Stimulated activated CD8-positive, alpha-beta memory T cell treated with anti-CD3 and anti-CD28 coated beads, Interleukin-4, amount 100 ng/mL, for 48 hours (primary cell): ENCODE data around the gene TAF1B.

ENCODE experiments used
- DNase-seq: peaks from one replicate; pipeline ENCODE4 v3.0.0-alpha.2; 2020

TAF1B gene

DNA sequence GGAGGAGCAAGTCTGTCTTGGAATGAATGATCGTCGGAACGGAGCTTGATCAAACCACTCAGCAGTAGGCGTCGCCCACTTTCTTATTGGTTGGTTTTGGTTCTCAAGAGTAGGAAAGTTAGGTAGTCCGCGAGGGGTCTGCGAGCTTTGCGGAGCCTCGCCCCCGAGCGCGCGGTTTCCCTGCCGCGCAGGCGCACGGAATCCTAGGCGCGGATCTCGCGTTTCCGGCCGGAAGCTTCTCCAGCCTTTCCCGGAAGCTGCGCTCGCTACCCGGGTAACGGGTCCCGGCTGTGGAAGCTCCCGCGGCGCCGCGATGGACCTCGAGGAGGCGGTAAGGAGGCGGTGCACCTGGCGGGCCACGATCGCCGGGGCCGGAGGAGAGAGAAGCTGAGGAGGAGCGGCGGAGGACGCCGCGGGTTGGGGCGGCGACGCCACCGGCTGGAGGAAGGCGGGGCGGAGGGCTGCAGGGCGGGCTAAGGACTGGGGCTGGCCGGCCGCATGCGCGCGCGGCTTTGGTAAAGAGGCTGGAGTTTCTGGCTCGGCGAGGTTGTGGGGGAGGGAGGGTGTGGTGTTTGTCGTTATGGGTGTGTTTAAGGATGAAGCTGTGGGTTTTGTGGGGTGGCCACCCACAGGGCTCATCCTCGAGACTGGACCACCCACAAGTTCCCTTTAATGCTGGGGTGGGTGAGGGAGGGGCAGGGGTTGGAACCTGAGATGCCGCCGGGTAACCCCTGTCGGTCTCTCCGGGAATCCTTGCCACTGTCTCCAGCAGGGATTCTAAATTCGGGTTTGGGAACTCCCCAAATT lies at the start of gene TAF1B:
Gene TAF1B, plus strand, starts transcription at position 246 of the 807 bp plus-strand sequence. Its CDS starts 68 bp downstream, at position 314.
- peak; percentile 92 for DNase-seq

DNA sequence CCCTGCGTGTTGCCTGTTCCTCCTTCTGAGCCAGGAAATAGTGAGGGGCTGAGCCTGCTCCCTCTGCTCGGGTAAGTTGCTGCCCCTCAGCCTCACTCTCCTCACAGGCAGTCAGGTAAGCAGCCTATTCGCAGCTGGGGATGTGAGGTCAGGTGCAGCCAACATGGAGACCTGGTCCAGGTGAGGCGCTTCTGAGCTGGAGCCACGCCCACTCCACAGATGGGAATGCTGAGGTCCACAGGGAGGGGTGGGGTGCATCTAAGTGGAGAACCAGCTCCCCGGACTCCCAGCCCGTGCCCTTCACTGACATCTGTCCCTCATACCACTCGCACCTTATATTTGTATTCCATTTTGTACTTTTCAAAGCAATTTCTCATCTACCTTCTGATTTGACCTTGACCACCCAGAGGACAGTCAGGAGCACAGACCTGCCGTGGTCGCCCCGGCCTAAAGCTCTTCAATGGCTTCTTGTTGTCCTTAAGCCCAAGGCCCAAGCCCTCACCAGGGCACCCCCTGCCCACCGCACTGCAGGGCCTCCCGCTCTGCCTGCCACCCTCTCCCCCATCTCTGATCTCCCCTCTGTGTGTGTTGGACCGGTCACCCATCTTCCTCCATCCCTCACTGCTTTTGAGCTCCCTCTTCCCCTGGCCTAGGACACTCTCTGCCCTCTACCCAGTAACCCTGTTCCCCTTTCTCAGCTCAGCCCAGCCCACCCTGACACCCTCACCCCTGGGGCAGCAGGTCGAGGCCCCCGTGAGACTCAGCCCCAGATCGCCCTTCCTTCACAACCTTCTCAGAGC lies 49.2 kb upstream of the TAF1B start:
- no peak for DNase-seq

DNA sequence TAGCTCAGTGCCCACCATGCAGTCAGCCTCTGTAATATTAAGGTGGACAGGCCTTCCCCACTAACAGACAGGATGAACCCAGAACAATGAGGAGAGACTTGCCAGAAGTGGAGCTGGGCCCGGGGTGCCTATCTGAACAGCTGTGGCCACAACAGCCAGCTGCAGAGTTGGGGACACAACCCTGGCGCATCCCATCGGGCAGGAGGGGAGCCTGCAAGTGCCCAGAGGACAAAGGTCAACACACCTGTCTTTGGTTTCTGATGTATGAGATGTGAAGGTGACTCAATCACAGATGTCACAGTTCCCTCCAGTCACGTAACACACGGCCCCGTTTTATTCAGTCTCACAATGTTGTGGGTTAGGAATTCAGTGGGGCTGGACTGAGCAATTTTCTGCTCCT lies 48.2 kb upstream of the TAF1B start:
- DNase-seq: no peak

DNA sequence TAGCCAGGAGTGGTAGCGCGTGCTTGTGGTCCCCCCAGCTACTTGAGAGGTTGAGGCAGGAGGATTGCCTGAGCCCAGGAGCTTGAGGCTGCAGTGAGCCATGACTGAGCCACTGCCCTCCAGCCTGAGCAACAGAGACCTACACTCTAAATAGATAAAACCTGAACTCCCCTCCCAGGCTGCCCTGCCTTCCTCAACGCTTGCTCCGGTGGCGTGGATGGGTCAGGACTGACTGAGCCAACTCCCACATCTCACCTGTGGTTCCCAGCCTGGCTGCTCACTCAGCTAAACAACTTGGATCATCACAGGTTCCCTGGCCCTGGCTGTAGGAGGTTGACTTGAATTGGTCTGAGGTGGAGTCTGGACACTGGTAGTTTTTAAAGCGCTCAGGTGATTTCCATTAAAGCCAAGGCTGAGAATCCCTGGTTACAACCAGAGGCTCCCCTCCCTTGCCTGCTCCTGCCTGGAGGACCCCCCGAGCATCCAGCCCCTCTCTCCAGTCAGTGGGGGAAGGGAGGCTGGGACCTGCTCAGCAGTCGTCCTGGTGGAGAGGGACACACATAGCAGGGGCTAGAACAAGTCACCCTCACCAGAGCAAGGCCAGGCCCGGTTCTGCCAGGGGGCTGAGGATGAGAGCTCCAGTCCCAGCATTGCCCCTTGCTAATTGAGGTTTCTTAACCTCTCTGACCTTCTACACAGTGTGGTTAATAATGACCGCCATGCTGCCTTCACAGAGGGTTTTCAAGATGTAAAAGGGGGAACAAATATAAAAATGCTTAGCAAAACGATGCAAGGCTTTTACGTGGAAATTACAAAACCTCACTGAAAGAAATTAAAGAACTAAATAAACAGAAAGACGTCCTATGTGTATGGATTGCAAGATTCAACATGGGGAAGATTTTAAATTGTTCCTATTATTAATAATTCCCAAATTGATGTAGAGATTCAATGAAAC lies 46.9 kb upstream of the TAF1B start:
- no peak for DNase-seq

DNA sequence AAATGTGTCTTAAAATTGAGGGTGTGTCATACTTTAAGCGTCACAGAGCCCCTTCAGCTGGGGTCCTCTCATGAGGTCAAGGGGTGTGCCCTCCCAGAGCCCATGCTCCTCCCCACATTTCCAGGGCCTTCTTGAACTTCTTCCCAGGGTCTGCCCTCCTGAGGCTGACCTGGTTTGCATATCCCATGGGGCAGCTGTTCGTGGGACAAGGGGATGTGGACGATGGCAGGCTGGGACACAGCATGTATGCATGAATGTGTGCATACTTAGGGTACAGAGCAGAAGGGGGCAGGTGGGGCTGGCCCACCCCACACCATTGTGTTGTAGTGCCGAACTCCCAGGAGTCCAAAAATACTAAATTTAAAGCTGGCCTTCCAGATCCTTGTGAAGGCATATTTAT lies 46.2 kb upstream of the TAF1B start:
- no peak for DNase-seq

DNA sequence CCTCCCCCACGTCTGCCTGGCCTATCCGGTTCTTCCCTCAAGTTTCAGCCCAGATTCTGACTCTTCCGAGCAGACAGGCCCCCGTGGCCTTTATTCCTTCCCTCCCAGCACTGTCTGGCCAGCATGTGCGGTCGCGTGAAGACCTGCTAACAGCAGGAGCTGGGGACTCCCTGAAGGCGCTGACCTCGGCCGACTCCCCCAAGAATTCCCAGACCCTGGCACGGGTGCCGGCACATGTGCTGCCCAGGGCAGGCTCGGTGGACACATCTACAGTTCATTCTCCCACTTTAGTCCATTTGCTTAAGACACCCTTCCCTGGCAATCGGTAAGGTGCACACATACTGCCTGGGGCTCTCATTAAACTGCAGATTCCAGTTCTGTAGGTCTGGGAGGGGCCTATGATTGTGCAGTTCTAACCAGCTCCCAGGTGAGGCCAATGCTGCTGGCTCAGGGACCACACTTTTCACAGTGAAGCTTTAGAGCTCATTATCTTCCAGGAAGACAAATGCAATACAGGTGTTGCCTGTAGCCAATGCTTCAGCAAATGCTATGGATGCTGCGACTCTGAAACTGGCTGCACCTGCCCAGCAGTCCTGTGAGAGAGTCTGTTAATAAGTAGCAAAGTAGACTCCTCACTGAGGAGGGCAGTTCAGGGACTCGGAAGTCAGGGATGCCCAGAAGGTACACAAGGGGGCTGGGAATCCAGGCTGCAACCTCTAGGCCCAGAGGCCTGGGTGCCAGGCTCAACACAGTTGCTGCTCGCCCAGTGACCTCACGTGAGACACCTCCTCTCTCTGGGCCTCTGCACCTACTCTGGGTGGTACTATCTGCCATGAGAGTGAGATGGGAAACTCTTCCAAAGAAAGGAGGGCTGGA lies 45.4 kb upstream of the TAF1B start:
- DNase-seq: no peak

DNA sequence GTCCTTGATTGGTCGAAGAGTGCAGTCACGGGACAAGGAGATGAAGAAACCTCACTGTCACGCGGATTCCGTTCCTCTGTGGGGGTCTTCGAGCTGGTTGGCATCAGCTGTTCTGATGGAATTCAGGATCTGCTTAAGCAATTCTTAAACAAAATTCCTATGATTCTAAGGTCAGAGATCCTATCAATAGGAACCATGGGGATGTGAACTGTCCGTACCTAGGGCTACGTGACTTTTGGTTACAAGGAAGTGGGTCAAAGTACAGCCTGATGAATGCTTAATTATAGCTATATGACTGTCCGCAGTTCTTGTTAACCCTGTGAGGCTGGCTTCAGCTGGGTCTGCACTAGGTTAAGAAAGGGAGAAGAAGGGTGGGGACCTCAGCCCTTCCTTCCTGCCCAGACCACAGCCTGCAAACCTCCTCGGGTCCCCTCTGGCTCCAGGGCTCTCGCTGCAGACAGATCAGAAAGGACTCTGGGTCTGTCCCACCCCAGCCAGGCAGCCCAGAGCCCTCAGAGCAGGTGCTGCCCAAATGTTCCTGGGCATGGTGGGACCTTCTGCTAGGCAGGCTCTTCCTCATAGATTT lies 44.2 kb upstream of the TAF1B start:
- DNase-seq: no peak

DNA sequence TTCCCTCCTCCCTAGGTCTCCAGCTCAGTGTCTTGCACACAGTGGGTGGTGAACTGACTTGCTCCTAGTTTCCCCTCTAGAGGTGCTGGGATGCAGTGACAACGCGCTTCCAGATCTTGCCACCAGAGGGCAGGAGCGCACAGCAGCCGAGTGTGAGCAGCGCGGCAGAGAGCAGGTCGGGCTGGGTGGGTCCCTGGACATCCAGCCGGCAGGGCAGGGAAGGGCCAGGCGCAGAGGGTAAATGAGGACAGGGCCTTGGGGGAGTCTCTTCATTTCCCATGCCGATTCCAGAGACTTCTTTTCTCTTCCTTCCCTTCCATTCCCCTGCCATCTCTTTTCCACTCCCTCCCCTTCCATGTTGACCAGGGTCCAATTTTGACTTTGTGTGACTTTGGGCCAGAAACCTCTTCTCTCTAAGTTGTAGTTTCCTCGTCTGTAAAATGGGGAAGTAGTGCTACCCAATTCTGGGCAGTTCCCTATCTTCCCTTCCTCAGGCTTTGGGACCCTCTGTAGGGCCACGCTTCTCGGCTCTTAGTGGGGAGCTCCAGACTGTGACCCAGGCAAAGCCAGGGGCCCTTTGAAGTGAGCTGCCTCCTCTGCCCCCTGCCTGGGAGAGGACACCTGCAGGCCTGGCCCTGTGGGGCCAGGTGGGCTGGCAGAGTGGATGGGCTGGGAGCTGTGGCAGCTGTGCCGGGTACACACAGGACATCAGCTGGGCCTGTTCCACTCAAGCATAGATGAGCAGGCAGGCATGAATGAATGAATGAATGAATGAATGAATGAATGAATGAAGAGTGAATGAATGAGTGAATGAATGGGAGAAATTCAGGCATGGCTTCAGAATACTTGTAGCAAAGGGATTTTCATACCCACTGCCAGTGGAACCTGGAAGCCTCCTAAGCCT lies 43.3 kb upstream of the TAF1B start:
- peak; percentile 96 for DNase-seq

DNA sequence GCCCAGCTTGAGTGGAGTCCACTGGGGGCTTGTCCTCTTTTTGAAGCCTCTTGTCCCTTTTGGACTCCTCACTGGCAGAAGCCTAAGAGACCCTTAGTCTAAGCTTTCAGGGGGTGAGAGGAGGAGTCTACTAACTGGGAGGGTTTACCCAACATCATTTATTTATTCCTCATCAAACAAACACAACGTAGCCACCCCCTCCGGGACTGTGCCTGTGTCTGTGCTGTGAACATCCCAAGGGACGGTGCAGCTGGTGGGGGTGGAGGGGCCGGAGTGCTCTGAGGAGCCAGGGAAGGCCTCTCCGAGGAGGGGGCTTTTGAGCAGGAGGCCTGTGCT lies 42.7 kb upstream of the TAF1B start:
- no peak for DNase-seq

DNA sequence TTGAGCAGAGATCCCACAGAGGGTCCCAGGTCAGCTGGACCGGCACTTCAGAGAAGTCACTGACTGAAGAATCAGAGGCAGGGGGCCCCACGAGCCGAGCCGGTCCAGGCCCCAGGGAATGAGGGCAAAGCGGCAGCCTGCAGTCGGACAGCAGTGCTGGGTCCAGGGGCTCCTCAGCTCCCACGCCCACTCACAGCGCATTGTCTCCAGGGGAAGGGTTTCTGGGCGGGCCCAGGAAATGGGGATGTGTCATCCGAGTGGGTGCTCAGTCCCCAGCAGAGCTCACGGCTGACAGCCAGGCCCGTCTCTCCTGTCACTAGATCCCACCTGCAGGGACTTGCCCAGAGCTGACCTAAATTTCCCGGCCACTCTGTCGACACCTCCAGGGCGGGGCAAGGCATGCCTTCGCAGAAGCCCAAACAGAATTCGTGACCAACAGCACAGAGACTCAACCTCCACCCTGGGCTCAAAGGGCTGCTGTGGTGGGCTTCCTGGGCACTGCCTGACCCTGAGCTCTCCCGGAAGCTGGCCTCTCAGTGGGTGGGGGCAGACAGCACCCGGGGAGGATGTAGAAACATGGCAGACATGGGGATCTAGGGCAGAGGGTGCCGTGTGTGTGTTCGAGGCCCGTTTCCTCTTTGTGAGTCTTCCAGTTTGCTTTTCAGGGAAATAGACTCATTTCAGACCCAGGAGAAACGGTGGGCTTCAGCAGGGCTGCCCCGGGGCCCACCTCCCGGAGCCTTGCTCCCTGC lies 42.1 kb upstream of the TAF1B start:
- DNase-seq: peak; percentile 65

DNA sequence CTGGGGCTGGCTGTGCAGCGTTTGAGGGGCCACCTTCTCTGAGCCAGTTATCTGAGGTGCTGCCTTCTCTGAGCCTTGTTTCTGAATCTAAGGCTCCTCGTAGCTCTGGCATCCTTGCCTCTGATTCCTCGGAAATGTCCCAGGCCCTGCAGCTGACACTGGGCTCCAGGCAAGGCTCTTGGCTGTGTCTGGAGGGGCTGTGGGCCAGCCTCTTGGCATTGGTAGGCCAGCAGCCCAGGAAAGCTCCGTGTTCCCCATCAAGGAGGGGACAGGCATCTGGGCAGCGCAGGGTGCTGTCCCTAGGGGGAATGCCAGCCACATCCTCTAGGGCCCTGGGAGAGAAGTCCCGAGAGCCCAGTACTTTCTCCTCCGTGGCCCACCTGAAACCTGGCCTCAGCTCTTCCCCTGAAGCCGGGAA lies 40.7 kb upstream of the TAF1B start:
- no peak for DNase-seq

DNA sequence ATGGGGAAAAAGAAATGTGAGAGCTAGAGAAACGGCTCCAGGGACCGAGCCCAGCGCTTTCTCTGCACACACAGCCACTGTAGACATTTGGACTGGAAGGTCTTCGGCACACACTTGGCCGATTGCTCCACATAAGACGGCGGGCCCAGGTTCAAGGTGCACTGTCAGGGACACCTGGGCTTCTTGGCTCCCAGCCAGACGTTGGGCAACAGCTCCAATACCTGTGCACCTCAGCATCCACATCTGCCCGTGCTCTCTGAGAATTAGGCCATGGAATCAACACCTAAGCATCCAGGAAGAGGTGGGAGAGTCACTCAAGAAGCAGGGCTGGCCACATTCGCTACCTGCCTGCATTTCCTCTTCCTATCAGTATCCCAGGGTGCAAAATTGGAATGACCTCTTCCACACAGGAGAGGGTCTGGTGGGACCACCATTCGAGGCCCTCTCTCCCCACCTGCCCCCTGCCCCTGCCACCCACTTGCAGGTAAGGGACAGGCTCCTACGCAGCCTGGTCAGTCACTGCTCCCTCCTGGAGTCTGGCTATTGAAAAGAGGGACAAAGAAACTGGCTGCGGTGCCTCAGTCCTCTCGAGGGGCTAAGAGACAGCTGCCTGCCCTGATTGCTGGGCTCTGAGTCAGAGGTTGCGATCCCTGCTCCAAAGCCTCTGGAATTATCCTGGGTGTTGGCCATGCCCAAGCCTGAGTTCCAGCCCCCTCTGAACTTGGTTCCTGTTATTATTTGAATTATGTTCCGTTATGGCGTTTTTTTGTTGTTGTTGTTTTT lies 40.1 kb upstream of the TAF1B start:
- DNase-seq: no peak

DNA sequence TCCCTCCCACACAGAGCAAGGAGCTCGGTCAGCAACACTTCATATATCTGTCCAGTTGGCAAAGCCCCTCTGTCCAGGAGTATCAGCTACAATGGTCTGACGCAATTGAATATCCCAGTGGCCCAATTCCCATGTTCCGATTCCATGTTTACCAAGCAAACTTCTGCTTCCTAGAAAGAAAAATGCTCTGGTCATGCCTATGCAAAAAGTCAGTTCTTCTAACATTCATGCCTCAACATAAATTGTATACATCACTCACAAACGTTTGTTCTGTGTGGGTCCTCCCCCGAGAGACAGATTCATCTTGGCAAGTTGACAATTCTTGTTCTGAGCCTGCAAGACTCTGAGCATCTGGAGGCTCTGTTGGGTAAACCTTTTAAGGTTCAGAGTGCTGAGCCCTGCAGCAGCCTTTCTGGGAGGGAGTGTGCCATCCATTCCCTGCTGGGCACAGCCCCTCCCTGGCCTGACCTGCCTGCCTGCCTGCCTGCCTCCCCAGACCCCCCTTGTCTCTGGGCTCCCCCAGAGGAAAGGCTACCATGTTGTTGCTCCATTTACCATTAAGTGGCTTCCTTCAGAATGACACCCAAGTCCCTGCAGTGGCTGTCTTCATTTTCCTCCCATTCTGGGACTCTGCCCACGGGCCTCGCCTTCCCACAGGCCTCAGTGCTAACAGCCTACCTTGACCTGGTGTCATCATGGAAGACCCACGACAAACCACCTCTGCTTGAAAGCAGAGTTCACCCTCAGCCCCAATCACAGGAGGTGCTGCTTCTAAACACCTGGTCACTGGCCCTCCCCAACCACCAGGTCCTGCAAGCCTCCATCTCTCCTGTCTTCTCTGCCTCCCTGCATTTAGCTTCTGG lies 37.6 kb upstream of the TAF1B start:
- DNase-seq: no peak

DNA sequence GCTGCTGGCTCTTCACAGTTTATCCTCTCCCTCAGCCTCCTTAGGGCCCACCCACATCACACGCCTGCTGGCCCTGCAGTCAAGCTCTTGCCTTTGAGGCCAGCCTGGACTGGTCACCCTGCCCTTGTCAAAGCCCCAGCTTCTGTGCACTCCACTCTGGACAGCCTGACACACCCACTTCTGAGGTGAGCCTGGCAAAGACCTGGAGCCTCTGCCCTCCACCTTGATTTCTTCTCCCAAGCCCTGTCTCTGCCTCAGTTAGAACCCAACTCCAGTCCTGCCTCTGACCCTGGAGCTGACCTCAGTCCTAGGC lies 37.0 kb upstream of the TAF1B start:
- DNase-seq: no peak

DNA sequence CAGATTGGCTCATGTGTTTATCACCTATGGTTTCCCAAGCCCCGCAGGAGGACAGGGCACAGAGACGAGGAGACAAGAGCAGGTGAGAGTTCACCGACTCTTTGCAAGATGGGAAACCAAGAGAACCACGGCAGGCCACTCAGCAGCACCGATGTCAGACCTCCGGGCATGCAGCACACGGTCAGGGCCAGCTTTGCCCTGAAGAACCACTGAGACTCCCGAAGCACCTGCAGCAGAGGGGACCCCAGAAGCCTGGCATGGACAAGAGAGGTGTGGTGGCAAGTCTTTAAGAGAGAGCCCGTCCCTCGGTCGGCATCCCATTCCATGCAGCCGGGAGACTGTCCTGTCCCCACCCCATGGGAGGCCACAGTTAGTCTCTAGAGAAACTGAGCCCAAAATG lies 36.6 kb upstream of the TAF1B start:
- DNase-seq: no peak

DNA sequence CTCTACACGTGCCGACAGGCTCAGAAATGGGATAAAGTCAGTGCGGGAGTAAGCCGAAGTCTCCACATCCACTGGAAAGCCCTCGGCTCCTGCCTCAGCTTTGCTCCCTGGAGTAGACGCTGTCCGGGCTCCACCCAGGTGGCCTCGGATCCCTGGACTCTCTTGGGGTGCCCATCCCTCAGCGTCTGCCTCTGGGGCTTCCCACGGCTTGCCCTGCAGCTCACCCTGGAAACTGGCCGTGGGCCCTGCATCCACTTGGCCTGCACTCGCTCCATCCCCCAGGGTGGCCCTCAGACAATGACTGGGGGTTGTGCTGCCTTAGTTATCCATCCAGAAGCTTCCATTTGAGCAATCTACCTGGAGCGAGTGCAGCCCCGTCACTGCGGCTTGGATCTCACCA lies 36.2 kb upstream of the TAF1B start:
- no peak for DNase-seq

DNA sequence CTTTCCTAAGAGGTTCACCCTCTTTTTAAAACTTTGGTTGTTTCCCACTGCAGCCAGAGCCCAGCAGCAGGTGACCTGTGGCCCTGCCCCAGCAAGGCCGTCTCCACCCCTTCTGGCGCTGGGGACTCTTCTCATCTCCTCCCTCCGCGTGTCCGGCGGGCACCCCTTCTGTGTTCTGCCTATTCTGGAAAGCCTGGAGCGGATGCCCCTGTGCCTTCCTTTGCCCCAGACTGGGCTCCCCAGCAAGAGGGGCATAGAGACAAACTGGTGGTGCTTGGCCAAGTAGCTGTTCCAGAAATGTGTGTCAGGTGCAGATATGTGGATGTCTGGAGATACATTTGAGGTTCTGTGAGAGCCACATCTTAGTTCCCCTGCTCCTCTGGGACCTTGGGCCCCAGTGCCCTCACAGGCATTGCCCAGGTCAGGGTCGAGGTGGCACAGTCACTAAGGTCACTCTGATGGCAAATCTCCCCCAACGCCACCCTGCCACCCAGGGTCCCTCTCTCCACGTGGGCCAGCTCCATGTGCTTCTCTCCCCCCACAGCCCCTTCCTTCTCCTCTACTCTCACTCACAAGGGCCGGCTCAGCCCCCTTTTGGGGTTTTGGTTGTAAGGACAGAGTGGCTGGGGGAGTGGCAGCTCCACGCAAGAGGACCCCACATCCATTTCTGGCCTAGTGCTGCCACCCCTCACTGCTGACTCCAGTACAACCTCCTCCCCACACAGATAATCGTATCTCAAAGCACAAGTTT lies 35.5 kb upstream of the TAF1B start:
- DNase-seq: peak; percentile 7
